HL-60 (cell line): ENCODE results near the gene PKP4.
"Not testable (repeated sequence)": the region's sequence is repeated elsewhere in the genome, so short reads cannot be mapped to it uniquely, and the experiment has no call there.

ENCODE experiments used
- CTCF ChIP-seq: IDR thresholded peaks from one replicate; pipeline ENCODE4 v1.5.1; 2011; ENCODE audit warnings: low read length, control low read depth, inconsistent platforms; ENCODE audit not compliant: insufficient read depth
- POLR2AphosphoS5 ChIP-seq: IDR thresholded peaks from 2 replicates; pipeline ENCODE4 v1.6.1; 2012; ENCODE audit warnings: low read depth

- TF ChIP-seq POLR2AphosphoS5, CTCF: not testable (repeated sequence)
Observed at GRCh38 chr2:158439062-158439461, 17.7 kb upstream of the PKP4 start.
